Body of pancreas (tissue), 4 donors: ENCODE results near the gene CDHR3. TPM values are rescaled to one million over a fixed set of nuclear protein-coding genes. Genes with fewer than 3 reads are reported as not detected.

Source experiments
- ATAC-seq: fragments of 150-250 bp; one replicate; pipeline ENCODE4 v1.9.1; 2016
- DNase-seq, 4 donors: peaks; one replicate each; pipeline ENCODE4 v3.0.0-alpha.2; 2019
- H3K27ac ChIP-seq, 4 donors: fragments of 200-600 bp; sonication (generic); 1 replicate in 3 of 4; 2 replicates in 1 of 4; pipeline versions ENCODE4 v1.5.1 to v1.6.1; 2016 to 2019; ENCODE audit warnings: mild to moderate bottlenecking in 1 of 4, mixed read lengths in 1 of 4, moderate library complexity in 1 of 4
- H3K27me3 ChIP-seq, 2 donors: fragments of 200-600 bp; sonication (generic); one replicate each; pipeline ENCODE4 v1.6.0; 2016; ENCODE audit warnings: mild to moderate bottlenecking in 1 of 2
- H3K36me3 ChIP-seq, 2 donors: fragments of 200-600 bp; sonication (generic); replicated peaks in 1 of 2; 2 replicates each; pipeline ENCODE4 v1.5.1; 2016; ENCODE audit warnings: low read depth in 2 of 2; ENCODE audit not compliant: insufficient read depth in 1 of 2
- H3K4me1 ChIP-seq: fragments of 200-600 bp; sonication (generic); one replicate; pipeline ENCODE4 v1.6.0; 2016
- H3K4me3 ChIP-seq, 2 donors: fragments of 200-600 bp; sonication (generic); 1 replicate in 1 of 2; 2 replicates in 1 of 2; pipeline ENCODE4 v1.5.1; 2016 to 2019
- H3K9me3 ChIP-seq, 3 donors: fragments of 200-600 bp; sonication (generic); 1 replicate in 2 of 3; 2 replicates in 1 of 3; pipeline ENCODE4 v1.5.1; 2016
- CTCF ChIP-seq, 7 experiments: fragments of 450-650 bp in 4 of 7; fragments of 200-600 bp in 3 of 7; sonication (generic) in 3 of 7; IDR thresholded peaks; one replicate each; pipeline ENCODE4 v1.5.1; 2016 to 2019; ENCODE audit warnings: antibody characterized with exemption in 7 of 7
- POLR2A ChIP-seq, 3 donors: fragments of 450-650 bp; IDR thresholded peaks; one replicate each; pipeline ENCODE4 v1.6.1; 2016; ENCODE audit warnings: antibody characterized with exemption in 3 of 3, mild to moderate bottlenecking in 2 of 3
- WGBS, 2 donors: methylation state at CpG; one replicate each; pipeline ENCODE4 v1.1.5; 2017; 5-methylcytosine and 5-hydroxymethylcytosine counted together
- intact Hi-C: fragments of 100-400 bp; cut with DNase I; formaldehyde crosslinking; loops from one replicate; pipeline ENCODE4 v1.15.1; 2023
- total RNA-seq, 2 donors: library from RNA; depleted of rRNA; stranded (reverse); fragments of >200 nt; gene quantifications; one replicate each; pipeline ENCODE4 v1.1.0, GENCODE V29; 2016

CDHR3 gene
- total RNA-seq, 2 donors from 2014 or later: 1.6 to 14.8 TPM

- Histone ChIP-seq H3K27ac (no peak overlapping the region), H3K9me3 (no peaks in the 10 kb centered on the region), H3K27me3 (no peaks in the 10 kb centered on the region), H3K36me3 (no peaks in the 10 kb centered on the region), H3K4me1 (no peaks in the 10 kb centered on the region), H3K4me3 (no peak overlapping the region)
- intact Hi-C loops: no loop called here
- TF ChIP-seq POLR2A (IDR thresholded peaks at IDR 0.05): no peak
- TF ChIP-seq CTCF (IDR thresholded peaks at IDR 0.05): no peak
- DNase-seq (no peak), ATAC-seq (no peak)
- WGBS, 2 donors: 83% methylated on average over 3 of the region's 3 CpGs
Measured at GRCh38 chr7:105988276-105988675, 25.2 kb downstream of the CDHR3 start.

DNA sequence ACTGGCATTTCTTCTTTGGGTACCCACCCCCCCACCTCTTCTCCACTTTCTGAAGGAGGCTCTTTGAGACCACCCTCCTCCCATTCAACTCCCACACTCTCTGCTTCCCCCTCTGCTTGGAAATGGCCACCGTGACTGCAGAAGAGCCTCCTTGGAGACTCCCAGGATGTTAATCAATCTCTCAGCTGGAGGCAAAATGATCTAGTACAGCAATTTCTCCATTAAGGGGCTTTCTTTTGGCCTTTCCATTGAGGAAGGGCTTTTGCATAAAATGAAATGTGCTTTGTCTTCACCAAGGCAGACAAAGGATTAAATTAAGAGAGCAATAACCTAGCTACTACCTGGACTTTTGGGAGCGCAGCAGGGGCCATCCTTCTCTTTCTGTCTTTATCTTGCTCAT, 26.1 kb downstream of the CDHR3 start:
- Histone ChIP-seq H3K27me3 (no peaks in the 10 kb centered on the region), H3K4me1 (no peaks in the 10 kb centered on the region), H3K4me3 (no peak overlapping the region), H3K36me3 (no peaks in the 10 kb centered on the region), H3K9me3 (no peaks in the 10 kb centered on the region), H3K27ac (no peak overlapping the region)
- intact Hi-C loops: no loop called here
- WGBS, 2 donors: 62 to 96% methylated on average over 2 of the region's 2 CpGs
- TF ChIP-seq CTCF (IDR thresholded peaks at IDR 0.05) (no peak), POLR2A (IDR thresholded peaks at IDR 0.05) (no peak)
- DNase-seq (no peak), ATAC-seq (no peak)

DNA sequence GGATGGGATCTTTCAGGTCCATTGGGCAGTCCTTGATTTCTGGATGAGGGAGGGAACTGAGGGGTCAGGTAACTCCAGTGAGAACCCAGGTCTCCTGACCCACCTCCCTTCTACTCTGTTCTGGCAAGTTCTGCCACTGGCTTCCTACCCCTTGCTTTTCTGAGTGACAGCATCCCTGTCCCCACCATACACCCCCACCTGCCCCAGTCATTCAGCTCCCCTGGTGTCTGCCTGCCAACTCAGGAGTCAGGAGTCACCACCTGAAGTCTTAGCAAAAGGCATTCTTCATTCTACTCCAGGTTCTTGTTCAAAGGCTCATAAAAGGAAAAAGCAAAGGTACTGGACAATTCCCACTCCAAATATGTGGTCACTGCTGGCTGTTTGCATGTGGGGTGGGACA, 26.6 kb downstream of the CDHR3 start:
- Histone ChIP-seq H3K9me3 (no peaks in the 10 kb centered on the region), H3K27ac (no peak overlapping the region), H3K4me1 (no peaks in the 10 kb centered on the region), H3K27me3 (no peaks in the 10 kb centered on the region), H3K36me3 (no peaks in the 10 kb centered on the region), H3K4me3 (no peak overlapping the region)
- no peak for DNase-seq
- no peak for TF ChIP-seq POLR2A (IDR thresholded peaks at IDR 0.05)
- TF ChIP-seq CTCF (IDR thresholded peaks at IDR 0.05): no peak
- ATAC-seq: no peak
- intact Hi-C loops: no loop called here

GRCh38 chr7:105990141-105990540, 27.1 kb downstream of the CDHR3 start:
- intact Hi-C loops: no loop called here
- no peak for DNase-seq
- no peaks in the 10 kb centered on the region for H3K27me3 ChIP-seq
- H3K9me3 ChIP-seq: no peaks in the 10 kb centered on the region
- no peaks in the 10 kb centered on the region for H3K36me3 ChIP-seq
- TF ChIP-seq POLR2A (IDR thresholded peaks at IDR 0.05) (no peak), CTCF (IDR thresholded peaks at IDR 0.05) (no peak)
- ATAC-seq: no peak
- no peak overlapping the region for H3K27ac ChIP-seq
- WGBS, 2 donors: 80 to 81% methylated on average over 7 of the region's 7 CpGs
- no peak overlapping the region for H3K4me3 ChIP-seq
- no peaks in the 10 kb centered on the region for H3K4me1 ChIP-seq

DNA sequence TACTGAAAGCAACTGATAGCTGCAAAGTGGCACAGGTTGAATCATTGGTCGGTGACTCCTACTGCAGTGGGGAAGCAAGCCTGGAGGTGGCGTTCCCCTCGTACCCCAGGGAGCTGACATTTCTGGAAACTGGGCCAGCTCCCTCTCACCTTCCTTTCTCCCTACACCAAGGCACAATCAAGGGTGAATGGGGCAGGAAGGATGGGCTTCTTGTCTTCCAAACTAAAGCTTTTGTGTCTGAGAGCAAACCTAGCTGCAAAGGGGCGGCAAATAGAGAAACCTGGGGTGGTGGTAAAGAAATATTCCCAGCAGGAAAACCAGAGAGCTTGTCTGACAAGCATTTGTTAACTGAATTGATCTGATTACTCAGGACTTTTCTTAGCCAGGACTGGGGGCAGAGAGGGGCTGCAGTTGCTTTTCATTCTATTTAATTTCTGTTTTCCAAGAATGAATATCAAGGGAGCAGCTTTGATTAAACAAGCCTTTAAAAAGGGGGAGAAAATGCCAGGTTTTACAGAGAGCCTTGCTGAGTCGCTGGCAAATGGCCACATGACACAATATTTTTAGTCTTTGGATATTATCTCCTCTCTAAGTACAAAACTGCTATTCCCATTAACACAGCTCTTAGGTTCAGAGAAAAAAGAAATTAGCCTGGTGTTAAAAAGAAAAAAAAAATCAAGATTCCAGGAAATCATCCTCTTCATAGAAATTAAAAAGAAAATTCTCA, 27.8 kb downstream of the CDHR3 start:
- no peak overlapping the region for H3K27ac ChIP-seq
- H3K4me1 ChIP-seq: no peaks in the 10 kb centered on the region
- ATAC-seq (no peak), DNase-seq (no peak)
- intact Hi-C loops: no loop called here
- no peaks in the 10 kb centered on the region for H3K36me3 ChIP-seq
- 73 to 80% methylated on average over 5 of the region's 5 CpGs for WGBS, 2 donors
- no peaks in the 10 kb centered on the region for H3K9me3 ChIP-seq
- TF ChIP-seq CTCF (IDR thresholded peaks at IDR 0.05) (no peak), POLR2A (IDR thresholded peaks at IDR 0.05) (no peak)
- H3K27me3 ChIP-seq: no peaks in the 10 kb centered on the region
- no peak overlapping the region for H3K4me3 ChIP-seq
